Measurements from ENCODE around the gene OR2A2. TPM values are rescaled to one million over a fixed set of nuclear protein-coding genes. Genes with fewer than 3 reads are reported as not detected.

Gene OR2A2
- total RNA-seq, 1 donor from 2014 or later: not detected

DNA sequence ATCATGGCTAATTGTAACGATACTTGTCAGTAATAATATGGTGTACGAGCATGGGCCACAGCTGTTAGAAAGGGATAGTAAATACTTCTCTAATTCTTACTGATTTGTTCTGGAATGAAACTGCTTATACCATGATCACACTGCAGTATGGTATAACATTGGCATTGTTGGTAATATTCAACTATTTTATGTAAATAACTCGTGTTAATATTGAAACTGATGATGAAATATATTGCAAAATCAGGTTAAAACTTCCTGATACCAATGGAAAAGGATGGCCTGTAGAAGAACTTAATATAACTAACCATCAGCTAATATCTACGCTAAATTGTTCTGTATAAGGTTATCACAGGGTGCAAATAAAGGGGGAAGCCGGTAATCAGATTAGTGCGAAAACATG lies 23.9 kb downstream of the OR2A2 start:
- TF ChIP-seq, protein P1, sequence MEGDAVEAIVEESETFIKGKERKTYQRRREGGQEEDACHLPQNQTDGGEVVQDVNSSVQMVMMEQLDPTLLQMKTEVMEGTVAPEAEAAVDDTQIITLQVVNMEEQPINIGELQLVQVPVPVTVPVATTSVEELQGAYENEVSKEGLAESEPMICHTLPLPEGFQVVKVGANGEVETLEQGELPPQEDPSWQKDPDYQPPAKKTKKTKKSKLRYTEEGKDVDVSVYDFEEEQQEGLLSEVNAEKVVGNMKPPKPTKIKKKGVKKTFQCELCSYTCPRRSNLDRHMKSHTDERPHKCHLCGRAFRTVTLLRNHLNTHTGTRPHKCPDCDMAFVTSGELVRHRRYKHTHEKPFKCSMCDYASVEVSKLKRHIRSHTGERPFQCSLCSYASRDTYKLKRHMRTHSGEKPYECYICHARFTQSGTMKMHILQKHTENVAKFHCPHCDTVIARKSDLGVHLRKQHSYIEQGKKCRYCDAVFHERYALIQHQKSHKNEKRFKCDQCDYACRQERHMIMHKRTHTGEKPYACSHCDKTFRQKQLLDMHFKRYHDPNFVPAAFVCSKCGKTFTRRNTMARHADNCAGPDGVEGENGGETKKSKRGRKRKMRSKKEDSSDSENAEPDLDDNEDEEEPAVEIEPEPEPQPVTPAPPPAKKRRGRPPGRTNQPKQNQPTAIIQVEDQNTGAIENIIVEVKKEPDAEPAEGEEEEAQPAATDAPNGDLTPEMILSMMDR (IDR thresholded peaks at IDR 0.05): no peak
- TF ChIP-seq EZH2 (IDR thresholded peaks at IDR 0.05): no peak
- TF ChIP-seq EZH2phosphoT487 (IDR thresholded peaks at IDR 0.05): no peak
- H3K36me3 Mint-ChIP-seq: no peaks in the 10 kb centered on the region
- Histone ChIP-seq H3K36me3 (no peaks in the 10 kb centered on the region), H4K20me1 (ENCODE audit: low read depth) (no peaks in the 10 kb centered on the region), H3K4me1 (no peaks in the 10 kb centered on the region), H3K27ac (no peak overlapping the region), H3K4me2 (no peak overlapping the region), H3F3A (ENCODE audit: low read depth) (no peaks in the 10 kb centered on the region), H3K9ac (no peak overlapping the region), H3K79me2 (ENCODE audit: low read depth) (no peaks in the 10 kb centered on the region), H3K9me3 (ENCODE audit: low read depth) (no peaks in the 10 kb centered on the region), H3K27me3 (no peaks in the 10 kb centered on the region), H3K4me3 (no peak overlapping the region), H2AFZ (replicated peaks) (no peak overlapping the region)
- no peaks in the 10 kb centered on the region for H3K9me3 Mint-ChIP-seq
- DNase-seq (ENCODE audit: low spot score): no peak
- H3K27ac Mint-ChIP-seq: no peak overlapping the region
- peaks cover 3% of the 10 kb centered on the region for H3K27me3 Mint-ChIP-seq (ENCODE audit: insufficient read depth, low read depth)
- H3K4me1 Mint-ChIP-seq: peaks cover 3% of the 10 kb centered on the region
- no peak overlapping the region for H3K4me3 Mint-ChIP-seq

- H3K9me3 ChIP-seq (ENCODE audit: low read depth): no peaks in the 10 kb centered on the region
- Mint-ChIP-seq H3K36me3 (no peaks in the 10 kb centered on the region), H3K9me3 (no peaks in the 10 kb centered on the region), H3K4me3 (no peak overlapping the region), H3K27me3 (ENCODE audit: insufficient read depth, low read depth) (peaks cover 3% of the 10 kb centered on the region), H3K27ac (no peak overlapping the region), H3K4me1 (peaks cover 3% of the 10 kb centered on the region)
- H3K27ac ChIP-seq: no peak overlapping the region
- no peaks in the 10 kb centered on the region for H3F3A ChIP-seq (ENCODE audit: low read depth)
- no peak overlapping the region for H2AFZ ChIP-seq (replicated peaks)
- no peak overlapping the region for H3K9ac ChIP-seq
- no peaks in the 10 kb centered on the region for H3K4me1 ChIP-seq
- H3K79me2 ChIP-seq (ENCODE audit: low read depth): no peaks in the 10 kb centered on the region
- no peak for TF ChIP-seq EZH2phosphoT487 (IDR thresholded peaks at IDR 0.05)
- TF ChIP-seq, protein P1 (IDR thresholded peaks at IDR 0.05): no peak
- no peak for TF ChIP-seq EZH2 (IDR thresholded peaks at IDR 0.05)
- H3K4me3 ChIP-seq: no peak overlapping the region
- H4K20me1 ChIP-seq (ENCODE audit: low read depth): no peaks in the 10 kb centered on the region
- no peak for DNase-seq (ENCODE audit: low spot score)
- no peaks in the 10 kb centered on the region for H3K27me3 ChIP-seq
- H3K4me2 ChIP-seq: no peak overlapping the region
- H3K36me3 ChIP-seq: no peaks in the 10 kb centered on the region
These were observed 24.7 kb downstream of the OR2A2 start for GRCh38 chr7:144134116-144134515.

DNA sequence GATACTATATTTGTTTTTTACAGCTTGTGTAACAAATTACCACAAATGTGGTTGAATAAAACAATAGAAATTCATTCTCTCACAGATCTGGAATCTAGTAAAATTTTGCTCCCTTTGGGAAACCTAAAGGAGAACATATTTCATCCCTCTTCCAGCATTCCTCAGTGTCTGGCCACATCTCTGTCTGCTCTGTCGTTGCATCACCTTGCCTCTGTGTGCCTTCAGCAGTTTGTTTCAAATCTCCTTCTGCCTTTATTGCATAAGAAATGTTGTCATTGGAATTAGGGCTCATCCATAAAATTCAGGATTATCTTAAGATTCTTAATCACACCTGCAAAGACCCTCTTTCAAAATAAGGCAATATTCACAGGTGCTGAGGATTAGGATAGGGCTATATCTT lies 28.1 kb downstream of the OR2A2 start:
- H3F3A ChIP-seq (ENCODE audit: low read depth): no peaks in the 10 kb centered on the region
- peaks cover 2% of the 10 kb centered on the region for H3K27me3 Mint-ChIP-seq (ENCODE audit: insufficient read depth, low read depth)

More for the DNA sequence above, 28.1 kb downstream of the OR2A2 start:
- H3K27ac ChIP-seq: no peak overlapping the region
- no peaks in the 10 kb centered on the region for H3K79me2 ChIP-seq (ENCODE audit: low read depth)
- H4K20me1 ChIP-seq (ENCODE audit: low read depth): no peaks in the 10 kb centered on the region
- H3K4me1 ChIP-seq: no peaks in the 10 kb centered on the region
- H3K36me3 ChIP-seq: no peaks in the 10 kb centered on the region
- no peaks in the 10 kb centered on the region for H3K9me3 Mint-ChIP-seq
- H2AFZ ChIP-seq (replicated peaks): no peak overlapping the region
- H3K4me3 ChIP-seq: no peak overlapping the region
- H3K4me2 ChIP-seq: no peak overlapping the region
- no peak for DNase-seq (ENCODE audit: low spot score)
- no peak overlapping the region for H3K27ac Mint-ChIP-seq
- H3K9me3 ChIP-seq (ENCODE audit: low read depth): no peaks in the 10 kb centered on the region
- H3K9ac ChIP-seq: no peak overlapping the region
- TF ChIP-seq EZH2phosphoT487 (IDR thresholded peaks at IDR 0.05) (no peak), EZH2 (IDR thresholded peaks at IDR 0.05) (no peak)
- TF ChIP-seq, protein P1 (IDR thresholded peaks at IDR 0.05): no peak
- H3K27me3 ChIP-seq: no peaks in the 10 kb centered on the region
- H3K4me3 Mint-ChIP-seq: no peak overlapping the region
- peaks cover 3% of the 10 kb centered on the region for H3K4me1 Mint-ChIP-seq
- H3K36me3 Mint-ChIP-seq: no peaks in the 10 kb centered on the region
